Activated CD4-positive, alpha-beta T cell treated with anti-CD3 and anti-CD28 coated beads, Interleukin-2, amount 50 U/mL, for 16 hours (primary cell): Measurements from ENCODE around the gene PIK3R1.

Source experiments
- DNase-seq: peaks from one replicate; pipeline ENCODE4 v3.0.0-alpha.2; 2020

The PIK3R1 gene

GRCh38 chr5:68299575-68299974 lies 84.0 kb downstream of the PIK3R1 start:
- no peak for DNase-seq

GRCh38 chr5:68303038-68303738 lies 87.6 kb downstream of the PIK3R1 start:
- no peak for DNase-seq

GRCh38 chr5:68303754-68304420 lies 88.3 kb downstream of the PIK3R1 start:
- DNase-seq = no peak

- DNase-seq = peak; percentile 53
These were observed 89.0 kb downstream of the PIK3R1 start for GRCh38 chr5:68304421-68305052.

- no peak for DNase-seq
These were observed 89.8 kb downstream of the PIK3R1 start for GRCh38 chr5:68305223-68305870.

- DNase-seq = no peak
These were observed 90.9 kb downstream of the PIK3R1 start for GRCh38 chr5:68306361-68307014.

- no peak for DNase-seq
These were observed 97.8 kb downstream of the PIK3R1 start for GRCh38 chr5:68313336-68313735.

- no peak for DNase-seq
These were observed 98.9 kb downstream of the PIK3R1 start for GRCh38 chr5:68314465-68314864.

- DNase-seq = peak; percentile 45
These were observed 100.2 kb downstream of the PIK3R1 start for GRCh38 chr5:68315679-68316271.

- DNase-seq = no peak
These were observed 100.9 kb downstream of the PIK3R1 start for GRCh38 chr5:68316469-68316868.

GRCh38 chr5:68317646-68318045 lies 102.1 kb downstream of the PIK3R1 start:
- DNase-seq = no peak

GRCh38 chr5:68318955-68319705 lies 103.6 kb downstream of the PIK3R1 start:
- no peak for DNase-seq

- DNase-seq = no peak
These were observed 104.3 kb downstream of the PIK3R1 start for GRCh38 chr5:68319706-68320412.

- no peak for DNase-seq
These were observed 104.9 kb downstream of the PIK3R1 start for GRCh38 chr5:68320413-68320986.

GRCh38 chr5:68325065-68325580 lies 109.6 kb downstream of the PIK3R1 start:
- no peak for DNase-seq

- DNase-seq = no peak
These were observed 114.1 kb downstream of the PIK3R1 start for GRCh38 chr5:68329554-68330255.

- no peak for DNase-seq
These were observed 115.0 kb downstream of the PIK3R1 start for GRCh38 chr5:68330574-68330973.

GRCh38 chr5:68331192-68332079 lies 115.9 kb downstream of the PIK3R1 start:
- DNase-seq = no peak

GRCh38 chr5:68332080-68332451 lies 116.5 kb downstream of the PIK3R1 start:
- DNase-seq = no peak
